GM21576 (cell line): Measurements from ENCODE around the gene NTN5.
A peak's percentile ranks its signal among the peaks of the same experiment; 100 is the strongest.
"Not testable (repeated sequence)": the region's sequence is repeated elsewhere in the genome, so short reads cannot be mapped to it uniquely, and the experiment has no call there.

Experiments
- ATAC-seq: cut with Tn5 transposase; IDR thresholded peaks from one replicate; pipeline ENCODE4 v1.9.1; 2021; ENCODE audit warnings: mild to moderate bottlenecking, moderate library complexity; ENCODE audit not compliant: unreplicated experiment

NTN5 gene

DNA sequence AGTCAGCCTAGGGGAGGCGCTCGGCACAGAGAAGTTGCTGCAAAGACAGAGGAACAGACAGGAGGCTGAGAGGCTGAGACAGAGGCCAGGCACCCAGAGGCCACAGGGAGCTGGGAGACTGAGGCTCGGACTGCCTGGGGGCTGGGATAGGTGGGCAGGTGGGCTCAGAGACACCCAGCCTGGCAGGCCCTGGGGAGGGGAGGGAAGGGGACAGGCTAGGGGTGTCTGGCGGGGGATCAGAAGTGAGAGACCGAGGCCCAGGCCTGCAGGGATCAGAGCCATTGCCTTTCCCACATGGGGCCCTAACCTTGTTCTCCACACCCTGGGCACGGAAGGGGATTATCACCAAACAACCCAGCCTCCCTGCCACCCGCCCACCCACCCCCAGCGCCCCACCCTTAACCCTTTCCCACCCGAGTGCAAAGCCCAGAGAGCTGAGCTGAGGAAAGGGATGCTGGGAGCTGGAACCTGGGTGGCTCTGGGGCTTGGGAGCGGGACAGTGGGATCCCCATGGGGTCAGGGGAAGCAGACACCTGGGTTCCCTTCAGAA, 1.3 kb downstream of the NTN5 start:
- ATAC-seq, result no peak

DNA sequence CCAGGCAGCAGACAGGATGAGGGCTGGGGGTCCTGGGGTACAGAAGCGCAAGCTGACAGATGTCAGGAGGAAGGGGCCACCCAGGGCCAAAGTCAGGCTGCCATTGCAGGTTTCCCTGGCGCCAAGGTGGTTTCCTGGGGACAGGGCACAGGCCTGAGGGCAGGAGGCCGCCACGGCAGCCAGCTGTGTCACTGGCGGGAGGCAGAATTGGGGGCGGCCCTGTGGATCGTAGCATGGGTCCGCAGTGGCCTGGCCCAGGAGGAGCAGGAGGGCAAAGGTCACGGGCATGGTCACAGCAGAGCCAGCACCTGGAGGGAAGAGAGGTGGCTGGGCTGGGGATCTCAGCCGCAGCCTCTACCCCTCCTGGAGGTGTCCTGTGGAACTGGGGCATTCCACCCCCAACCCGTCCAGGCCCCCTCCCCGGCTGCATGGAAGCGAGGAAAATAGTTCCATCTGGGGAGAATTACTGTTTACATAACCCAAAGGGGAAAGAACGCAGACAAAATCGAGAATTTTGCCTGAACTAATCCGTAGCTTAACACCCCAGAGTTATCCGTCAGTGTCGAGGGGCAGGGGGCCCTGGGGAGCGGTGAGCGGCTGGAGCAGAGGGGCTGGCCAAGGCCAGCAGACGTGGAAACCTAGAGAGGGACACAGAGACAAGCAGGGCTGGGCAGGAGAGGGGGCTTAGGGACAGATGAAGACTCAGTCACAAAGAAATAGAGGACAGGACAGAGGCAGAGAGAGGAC, 1.9 kb downstream of the NTN5 start:
- ATAC-seq, result no peak

DNA sequence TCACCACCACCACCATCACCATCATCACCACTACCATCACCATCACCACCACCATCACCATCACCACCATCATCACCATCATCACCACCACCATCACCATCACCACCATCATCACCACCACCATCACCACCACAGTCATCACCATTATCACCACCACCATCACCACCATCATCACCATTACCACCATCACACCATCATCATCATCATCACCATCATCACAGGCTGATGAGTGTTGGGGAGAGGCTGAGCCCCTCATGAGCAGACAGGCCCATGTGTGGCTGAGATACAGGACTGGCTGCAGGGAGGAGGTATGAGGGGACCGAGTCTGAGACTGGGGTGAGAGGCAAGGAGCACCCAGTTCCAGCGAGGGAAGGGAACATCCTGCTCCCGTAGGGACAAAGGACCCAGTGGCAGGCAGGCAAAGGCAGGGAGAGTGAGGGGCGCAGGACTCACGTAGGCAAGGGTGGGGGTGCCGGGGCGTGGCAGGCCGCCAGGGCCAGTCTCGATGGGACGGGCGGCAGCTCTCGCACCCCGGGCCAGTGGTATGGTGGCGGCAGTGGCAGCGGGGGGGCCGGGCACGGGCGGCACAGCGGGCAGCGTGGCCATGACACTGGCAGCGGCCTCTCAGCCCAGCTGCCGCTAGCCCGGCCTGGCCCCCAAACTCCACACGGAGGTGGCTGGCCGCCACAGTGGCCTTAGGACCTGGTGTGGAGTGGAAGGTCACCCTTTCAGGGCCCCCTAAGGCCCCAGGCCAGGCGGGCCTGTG, 2.7 kb downstream of the NTN5 start:
- ATAC-seq, result no peak

DNA sequence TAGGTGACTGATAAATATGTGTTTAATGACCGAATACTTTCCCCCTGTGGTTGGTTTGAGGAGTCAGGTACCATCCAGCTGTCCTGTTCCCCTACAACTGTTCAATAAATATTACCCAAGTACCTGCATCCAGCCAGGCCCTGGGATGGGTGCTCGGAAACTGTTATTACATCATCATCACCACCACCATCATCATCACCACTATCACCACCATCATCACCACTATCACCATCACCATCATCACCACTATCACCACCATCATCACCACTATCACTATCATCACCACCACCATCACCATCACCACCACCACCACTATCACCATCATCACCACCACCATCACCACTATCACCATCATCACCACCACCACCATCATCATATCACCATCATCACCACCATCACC, 4.1 kb downstream of the NTN5 start:
- ATAC-seq, result no peak

DNA sequence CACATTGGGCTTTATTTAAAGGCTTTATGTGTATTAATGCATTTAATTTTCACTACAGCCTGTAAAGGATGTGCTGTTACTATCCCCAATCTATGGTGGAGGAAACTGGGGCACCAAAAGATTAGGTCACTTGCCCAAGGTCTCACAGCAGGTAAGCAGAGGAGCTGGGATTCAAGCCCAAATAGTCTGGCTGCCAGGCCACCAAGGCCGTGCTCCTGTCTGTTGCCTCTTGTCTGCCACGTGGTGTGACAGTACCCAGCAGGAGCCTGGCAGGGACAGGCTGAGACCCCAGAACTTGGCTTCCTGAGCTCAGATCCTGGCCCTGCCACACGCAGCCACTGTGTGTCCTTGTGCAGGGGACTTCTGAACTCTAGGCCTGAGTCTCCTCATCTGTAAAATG, 4.5 kb downstream of the NTN5 start:
- no peak for ATAC-seq

DNA sequence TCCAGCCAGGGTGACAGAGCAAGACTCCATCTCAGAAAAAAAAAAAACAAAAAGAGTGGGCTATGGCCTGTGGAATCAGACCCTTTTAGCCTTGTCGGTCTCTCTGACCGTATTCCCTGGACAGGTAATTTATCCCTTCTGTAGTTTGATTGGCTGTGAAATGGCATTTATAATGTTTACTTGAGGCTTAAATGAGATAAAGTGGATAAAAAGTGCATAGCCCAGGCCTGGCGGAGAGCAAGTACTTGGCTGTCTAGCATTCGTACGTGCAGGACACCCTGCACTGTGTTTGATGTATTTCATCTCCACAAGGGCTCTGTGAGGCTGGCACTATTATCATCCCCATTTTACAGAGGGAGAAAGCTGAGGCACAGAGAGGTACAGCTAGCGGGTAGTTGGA, 7.0 kb downstream of the NTN5 start:
- ATAC-seq, result no peak

DNA sequence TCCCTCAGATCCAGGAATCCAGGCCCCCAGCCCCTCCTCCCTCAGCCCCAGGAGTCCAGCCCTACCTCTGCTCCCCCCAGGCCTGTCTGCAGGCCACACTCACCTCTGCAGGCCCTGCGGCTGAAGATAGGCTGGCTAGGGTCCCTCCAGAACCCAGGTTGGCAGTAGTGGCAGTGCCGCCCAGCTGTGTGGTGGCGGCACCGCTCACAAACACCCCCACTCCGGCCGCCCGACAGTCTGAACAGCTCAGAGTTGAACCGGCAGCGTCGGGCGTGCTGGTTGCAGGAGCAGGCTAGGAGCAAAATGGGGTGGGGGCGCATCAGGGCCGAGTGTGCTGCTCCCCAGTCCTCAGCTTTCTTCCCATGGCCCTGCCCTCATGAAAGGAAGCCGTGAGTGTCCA, 8.3 kb downstream of the NTN5 start:
- no peak for ATAC-seq

DNA sequence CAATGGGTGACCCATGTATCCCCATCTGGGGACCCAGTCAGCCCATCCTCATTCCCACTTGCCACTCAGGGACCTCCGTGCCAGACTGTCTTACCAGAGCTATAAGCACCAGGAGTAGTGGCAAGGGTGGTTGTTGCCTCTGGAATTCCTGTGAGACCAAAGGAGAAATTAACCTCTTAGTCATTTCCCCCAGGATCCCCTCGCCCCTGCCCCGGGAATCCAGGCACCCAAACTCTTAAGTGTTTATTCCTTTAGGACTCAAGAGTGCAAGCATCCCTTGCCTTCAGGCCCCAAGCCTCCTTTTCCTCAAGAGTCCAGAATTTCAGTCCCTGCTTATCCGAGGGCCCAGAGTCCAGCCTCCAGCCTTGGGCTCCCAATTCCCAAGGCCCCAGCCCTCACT, 9.2 kb downstream of the NTN5 start:
- no peak for ATAC-seq

DNA sequence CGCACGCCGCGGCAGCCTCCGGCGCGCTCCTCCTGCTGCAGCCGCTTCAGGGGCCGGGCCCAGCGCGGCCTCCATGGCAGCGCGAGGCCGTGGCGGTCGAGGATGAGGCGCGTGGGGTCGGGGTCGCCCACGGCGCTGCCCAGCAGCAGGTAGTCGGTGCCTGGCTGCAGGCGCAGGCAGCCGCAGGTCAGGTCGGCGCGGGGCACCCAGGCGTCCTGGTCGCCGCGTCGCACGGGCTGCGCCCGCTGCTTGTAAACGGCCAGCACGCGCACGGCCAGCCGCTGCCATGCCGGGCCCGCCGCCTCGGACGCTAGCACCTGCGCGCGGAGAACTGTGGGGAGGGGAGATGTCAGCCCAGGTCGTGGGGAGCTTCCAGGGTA, 11.1 kb downstream of the NTN5 start:
- ATAC-seq, result no peak

DNA sequence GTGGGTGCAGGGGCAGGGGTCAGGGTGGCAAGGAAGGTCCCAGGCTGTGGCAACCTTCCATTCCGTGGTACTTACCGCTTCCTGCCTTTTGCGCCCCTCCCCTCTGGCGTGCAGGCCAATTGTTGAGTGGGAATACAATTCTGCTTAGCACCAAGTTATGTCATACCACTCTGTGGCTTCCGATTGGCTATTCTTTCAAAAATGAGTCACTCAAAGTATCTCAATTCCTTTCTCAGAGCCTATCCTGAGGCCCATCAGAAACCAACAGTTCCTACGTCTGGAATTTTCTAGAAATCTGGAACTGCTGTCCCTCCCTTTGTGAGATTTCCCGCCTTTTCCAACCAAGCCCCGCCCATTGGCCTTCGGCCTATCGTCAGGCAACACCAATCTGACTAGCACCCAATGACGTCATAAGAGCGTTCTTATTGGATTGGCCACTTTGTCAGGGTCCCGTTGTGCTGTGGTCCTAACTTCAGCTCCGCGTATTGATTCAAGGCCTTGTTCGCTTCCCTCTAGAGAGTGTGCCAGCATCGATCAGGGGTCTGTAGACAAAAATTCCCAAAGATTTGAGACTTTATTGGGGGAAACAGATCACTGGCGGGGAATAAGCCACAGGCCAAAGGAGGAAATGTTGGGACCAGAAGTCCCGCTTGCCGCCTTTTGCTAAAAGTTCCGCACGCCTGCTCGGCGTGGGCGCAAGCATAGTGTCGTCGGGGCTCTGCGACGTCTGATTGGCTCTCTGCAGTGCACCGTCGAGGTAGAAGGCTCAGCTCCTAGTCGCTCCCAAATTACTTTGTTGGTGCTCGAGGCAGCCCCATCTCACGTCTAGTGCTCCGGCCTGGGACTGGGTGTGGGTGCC, 11.7 kb downstream of the NTN5 start:
- peak; percentile 71 for ATAC-seq

DNA sequence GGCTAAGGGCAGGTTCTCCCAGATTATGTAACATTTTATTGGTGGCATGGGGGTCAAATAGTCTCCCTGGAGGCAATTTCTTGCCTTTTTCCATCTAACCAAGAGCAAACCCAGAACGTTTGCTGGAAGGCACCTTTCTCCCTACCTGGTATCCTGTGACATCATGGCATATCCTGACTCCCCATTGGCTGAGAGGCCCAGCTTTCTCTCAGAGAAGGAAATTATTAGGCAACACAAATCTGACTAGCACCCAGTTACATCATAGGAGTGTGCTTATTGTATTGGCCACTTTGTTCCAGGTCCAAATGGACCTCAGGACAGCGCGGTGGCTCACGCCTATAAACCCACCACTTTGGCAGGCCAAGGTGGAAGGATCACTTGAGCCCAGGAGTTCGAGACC, 13.0 kb downstream of the NTN5 start:
- ATAC-seq, result no peak

DNA sequence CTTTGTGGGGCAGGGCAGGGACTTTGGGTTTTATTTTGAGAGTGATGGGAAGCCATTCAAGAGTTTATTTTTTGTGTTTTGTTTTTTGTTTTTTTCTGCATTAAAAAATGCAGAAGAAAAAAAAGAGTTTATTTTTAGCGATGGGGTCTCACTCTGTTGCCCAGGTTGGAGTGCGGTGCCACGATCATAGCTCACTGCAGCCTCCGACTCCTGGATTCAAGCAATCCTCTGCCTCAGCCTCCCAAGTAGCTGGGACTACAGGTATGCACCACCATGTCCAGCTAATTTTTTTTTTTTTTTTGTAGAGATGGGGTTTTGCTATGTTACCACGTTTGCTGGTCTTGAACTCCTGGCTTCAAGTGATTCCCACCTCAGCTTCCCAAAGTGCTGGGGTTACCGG, 14.3 kb downstream of the NTN5 start:
- ATAC-seq, result no peak

DNA sequence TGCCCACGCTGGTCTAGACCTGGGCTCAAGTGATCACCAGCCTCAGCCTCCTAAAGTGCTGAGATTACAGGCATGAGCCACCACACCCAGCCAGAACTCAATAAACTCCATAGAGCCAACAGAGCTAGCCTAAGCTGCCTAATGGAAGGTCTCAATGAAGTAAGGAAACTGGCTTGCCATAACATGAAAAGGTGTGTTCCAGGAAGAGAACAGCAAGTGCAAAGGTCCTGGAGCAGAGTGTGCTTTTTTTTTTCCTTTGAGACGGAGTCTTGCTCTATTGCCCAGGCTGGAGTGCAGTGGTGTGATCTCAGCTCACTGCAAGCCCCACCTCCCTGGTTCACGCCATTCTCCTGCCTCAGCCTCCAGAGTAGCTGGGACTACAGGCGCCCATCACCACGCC, 15.0 kb downstream of the NTN5 start:
- ATAC-seq, result not testable (repeated sequence)

DNA sequence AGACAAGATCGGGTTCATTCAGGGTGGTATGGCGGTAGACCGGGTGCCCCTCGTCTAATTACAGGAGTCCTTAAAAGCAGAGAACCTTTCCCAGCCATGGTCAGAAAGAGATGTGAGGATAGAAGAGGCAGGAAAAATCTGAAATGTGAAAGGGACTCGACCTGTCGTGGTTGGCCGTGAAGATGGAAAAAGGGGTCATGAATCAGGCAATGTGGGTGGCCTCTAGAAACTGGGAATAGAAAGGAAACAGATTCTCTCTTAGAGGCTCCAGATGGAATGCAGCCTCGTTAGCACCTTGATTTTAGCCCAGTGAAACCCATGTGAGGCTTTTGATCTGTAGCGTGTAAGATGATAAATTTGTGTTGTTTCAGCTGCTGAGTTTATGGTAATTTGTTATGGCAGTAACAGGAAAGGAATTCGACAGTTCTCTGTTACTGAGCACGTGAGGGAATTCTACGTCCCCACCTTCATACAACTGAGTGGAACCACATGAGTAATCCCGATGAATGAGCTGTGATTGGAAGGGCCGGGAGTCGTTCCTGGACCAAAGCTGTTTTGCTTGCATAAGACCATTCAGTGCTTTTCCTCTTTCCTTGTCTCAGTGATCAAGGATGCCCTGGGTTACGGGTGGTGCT, 15.9 kb downstream of the NTN5 start:
- ATAC-seq, result no peak

DNA sequence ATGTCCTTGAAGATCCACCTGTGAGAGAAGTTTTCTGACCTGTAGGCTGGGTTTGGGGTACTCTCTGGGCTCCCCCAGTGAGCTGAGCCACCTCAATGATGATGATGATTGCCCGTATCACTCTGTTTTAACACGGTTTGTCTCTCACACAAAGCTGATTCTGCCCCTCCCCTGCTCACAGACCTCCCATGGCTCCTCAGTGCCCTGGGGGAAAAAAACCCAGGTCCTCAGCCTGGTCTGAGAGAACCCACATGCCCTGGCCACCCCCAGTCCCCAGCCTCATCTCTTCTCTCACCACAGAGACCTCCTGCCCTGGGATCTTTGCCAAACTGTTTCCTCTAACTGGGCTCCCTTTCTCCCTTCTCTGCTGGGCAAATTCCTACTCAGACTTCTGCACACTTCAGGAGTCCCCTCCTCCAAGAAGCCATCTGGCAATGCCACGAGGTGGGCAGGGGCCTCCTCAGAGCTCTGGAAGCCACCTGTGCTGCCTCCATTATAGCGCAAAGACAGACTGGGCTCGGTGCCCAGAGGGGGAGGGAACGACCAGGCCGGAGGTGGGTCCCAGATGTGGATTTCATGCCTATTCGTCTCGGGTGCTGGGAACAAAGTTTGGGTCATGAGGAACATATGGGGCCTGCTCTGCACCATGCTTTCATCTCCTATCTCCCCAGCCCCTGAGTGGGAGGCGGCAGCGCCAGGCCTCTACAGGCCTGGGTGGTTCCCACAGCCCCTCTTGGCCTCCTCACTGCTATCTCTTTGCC, 18.3 kb downstream of the NTN5 start:
- ATAC-seq, result no peak

DNA sequence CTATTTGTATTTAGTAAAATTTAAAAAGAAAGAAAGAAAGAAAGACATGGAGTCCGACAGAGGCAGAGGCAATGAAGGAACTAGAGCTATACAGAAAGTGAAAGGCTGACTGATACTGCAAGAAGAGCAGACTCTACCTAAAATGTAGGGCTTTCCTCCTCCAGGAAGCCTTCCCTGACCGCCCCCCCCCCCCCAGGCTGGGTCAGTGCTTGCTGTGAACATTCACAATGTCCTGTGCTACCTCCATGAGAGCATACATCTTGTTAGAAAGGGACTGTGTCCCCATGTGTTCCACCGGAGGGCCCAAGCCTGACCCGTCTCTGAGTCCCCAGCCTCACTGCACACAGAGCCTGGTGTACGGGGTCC, 21.2 kb downstream of the NTN5 start:
- no peak for ATAC-seq

DNA sequence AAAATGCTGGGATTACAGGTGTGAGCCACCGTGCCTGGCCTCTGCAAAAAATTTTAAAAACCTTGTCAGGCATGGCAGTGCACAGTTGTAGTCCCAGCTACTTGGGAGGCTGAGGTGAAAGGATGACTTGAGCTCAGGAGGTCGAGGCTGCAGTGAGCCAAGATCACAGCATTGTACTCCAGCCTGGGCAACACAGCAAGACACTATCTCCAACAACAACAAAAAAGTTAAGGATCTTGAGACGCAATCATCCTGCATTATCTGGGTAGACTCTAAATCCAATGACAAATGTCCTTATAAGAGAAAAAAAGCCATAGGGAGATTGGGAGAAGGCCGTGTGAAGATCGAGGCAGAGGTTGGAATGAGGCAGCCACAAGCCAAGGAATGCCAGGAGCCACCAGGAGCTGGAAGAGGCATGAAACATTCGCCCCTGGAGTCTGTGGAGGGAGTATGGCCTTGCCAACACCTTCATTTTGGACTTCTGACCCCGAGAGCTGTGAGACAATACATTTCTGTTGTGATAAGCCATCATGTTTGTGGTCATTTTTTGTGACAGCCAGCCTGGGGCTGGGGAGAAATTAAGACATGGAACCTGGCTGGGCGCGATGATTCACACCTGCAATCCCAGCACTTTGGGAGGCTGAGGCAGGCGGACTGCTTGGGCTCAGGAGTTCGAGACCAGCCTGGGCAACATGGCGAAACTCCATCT, 21.7 kb downstream of the NTN5 start:
- no peak for ATAC-seq

DNA sequence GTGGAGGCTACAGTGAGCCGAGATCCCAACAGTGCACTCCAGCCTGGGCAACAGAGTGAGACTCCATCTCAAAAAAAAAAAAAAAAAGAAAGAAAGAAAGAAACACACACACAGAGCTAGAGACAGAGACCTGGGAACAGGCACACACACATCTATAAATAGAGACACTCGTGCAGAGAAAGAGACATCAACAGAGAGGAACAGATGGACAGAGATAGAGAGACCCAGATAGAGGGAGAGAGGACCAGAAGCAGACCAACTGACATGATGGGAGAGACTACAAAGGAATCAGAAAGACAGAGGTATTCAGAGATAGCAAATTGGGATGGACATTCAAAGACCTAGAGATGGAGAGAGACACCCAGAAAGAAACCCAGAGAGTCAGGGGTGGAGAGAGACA, 24.7 kb downstream of the NTN5 start:
- no peak for ATAC-seq

DNA sequence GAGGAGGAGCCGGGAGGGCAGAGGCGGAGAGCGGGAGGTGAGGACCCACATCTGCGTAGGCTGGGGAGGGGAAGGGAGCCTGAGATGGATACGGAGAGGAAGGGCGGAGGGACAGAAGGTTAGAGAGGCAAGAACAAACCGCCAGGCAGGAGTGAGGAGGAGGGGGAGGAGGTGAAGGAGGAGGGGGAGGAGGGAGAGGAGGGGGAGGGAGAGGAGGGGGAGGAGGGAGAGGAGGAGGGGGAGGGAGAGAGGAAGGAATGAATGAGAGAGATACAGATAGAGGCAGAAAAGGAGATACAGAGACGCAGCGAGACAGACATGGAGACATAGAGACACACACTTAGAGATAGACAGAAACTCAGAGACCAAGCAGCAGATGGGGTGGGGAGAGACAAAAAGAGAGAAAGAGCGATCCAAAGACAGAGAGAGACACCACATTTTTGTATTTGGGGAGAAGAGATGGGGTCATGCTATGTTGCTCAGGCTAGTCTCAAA, 26.0 kb downstream of the NTN5 start:
- ATAC-seq, result no peak
